HG03571 (cell line): ENCODE measurements around the gene GABRB1.

Source experiments
- ATAC-seq: cut with Tn5 transposase; IDR thresholded peaks from one replicate; pipeline ENCODE4 v1.9.1; 2021; ENCODE audit not compliant: unreplicated experiment

The GABRB1 gene

DNA sequence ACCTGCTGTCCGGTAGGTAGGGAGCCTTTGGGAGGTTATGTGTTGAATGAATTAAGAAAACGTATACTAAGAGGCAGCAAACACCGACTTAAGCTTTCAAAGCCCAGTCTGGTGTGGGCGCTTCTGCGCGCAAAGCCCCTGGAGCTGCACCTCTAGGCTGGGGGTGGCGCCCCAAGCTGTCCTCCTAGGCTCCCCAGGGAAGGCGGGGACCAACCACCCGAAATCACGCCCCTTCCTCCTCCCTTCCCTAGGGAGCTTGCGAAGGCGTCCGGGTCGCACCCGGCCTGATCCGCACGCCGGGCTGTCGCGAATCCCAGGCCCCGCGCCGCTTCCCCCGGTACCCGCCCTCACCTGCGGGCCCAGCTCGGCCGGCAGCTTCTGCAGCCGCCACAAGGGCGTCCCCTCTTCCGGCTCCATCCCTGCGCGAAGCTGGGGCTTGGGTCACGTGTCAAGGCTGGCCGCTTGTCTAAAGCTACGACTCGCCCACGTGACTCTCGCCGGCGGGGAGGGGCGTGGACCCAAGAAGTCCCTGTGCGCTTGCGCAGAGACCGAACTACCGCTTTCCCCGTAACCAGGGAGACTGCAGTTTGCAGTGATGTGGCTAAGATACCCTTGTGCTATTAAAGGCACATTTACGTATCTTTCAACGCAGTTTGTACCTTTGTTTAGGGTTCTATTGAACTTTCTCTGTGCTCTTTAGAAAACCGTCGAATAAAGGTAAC, 432.0 kb downstream of the GABRB1 start, which contains the start of gene COMMD8:
Gene COMMD8 (minus strand): TSS at position 468 of the 722 bp plus-strand sequence. CDS start 51 bp downstream, at position 417.
- ATAC-seq = peak; percentile 89

DNA sequence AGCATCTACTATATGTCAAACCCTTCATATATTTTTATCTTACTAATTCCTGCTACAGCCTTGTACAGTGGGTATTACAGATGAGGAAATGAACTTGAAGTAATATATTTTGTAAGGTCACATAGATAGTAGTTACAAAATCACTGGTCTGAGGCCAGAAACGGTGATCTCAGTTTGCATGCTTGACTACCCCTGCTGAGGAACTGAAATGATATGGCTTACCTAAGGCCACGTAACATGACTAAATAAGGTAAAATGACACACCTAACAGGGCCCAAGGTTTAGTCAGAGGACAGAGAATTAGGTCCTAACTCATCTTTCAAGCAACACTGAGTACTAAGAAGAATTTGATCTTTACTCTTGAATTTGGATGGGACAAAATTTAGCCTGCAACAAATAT, 433.6 kb downstream of the GABRB1 start:
- ATAC-seq = peak; percentile 27

DNA sequence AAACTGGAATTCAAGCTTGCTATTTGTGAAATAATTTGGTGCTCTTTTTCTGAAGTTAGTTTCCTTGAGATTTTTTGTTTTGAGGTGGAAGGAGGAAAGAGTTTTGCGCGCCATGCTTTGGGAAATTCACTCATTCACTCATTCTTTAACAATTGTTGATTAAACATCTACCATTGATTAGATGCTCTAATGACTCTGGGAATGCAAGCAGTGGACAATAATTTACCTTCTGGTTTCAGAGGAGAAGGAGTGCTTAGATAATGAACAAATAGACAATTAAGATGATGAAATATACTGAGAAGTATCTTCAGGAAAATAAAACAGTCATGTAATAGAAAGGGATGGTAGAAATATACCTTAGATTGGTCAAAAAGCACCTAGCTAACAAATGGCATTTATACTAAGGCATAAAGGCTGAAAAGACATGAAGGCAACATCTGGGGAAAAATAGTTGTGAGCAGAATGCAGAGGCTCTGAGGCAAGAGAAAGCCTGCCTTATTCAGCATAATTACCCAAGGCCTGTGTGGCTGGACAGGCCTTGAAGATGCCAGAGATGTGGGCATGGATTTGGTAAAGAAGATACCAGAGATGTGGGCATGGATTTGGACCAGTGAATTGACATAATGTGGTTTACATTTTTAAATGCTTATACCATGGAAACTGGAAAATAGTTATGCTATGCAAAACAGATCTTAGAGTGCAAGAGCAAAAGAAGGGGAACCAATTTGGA, 434.9 kb downstream of the GABRB1 start:
- ATAC-seq = no peak

DNA sequence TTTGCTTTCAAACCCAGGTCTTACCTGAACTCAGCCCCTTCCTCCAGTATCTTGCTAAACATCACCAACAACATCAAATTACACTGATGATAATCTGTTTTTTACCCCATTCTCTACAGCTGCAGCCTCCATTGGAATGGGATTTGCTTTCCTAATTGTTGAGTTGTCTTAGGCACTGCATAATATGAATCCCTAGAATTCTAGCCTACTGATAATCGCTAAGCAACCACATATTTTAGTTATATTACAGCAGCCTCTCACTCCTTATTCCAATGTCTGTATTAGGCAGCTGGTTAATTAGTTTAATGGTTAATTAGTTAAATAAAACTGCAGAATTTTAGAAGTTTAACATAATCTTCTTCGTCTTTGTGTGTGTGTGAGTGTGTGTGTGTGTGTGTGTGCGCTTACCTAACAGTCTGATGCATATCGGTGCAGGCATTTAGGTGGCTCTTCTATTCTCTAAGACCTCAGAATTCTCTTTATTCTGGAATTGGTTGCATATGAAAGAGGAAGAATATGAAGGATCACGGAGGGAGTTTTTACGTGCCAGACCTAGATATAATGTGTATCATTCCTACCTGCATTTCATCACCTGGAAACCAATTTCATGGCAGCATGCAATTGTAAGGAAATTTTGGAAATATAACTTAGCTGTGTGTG, 437.5 kb downstream of the GABRB1 start:
- ATAC-seq = no peak

DNA sequence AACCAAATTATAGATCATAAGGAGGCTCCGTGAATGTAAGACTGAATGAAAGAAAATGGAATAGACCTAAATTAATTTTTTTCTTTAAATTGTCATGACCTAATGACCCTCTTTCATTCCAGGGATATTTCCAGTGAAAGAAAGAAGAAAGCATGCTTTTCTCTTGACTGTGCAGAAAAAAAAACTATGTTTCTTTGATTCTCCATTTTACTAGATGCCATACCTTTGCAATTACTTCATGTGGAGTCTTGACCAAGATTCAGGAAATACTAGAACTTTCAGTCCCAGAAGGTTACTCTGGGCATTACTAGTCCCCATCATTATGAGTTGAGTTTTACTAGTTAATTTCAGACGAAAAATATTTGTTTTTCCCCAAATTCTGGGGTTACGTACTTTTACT, 438.6 kb downstream of the GABRB1 start:
- ATAC-seq = no peak

DNA sequence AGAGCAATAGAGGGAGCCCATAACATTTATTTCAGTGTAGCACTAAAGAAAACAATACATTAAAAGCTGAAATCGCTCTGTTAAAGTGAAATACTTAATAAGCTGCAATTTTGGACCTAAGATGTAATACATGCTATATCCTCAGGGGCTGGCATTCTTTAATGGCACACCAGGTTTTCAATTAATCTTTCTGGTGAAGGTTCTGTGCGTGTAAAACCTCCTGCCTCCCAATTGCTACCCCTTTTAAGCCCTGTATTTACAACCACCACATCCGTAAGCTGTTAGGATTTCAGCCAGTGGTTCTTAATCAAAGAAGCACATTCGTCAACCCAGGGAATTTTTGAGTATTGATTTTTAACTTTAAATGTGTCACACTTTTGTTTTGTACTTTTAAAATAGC, 439.7 kb downstream of the GABRB1 start:
- ATAC-seq = no peak

DNA sequence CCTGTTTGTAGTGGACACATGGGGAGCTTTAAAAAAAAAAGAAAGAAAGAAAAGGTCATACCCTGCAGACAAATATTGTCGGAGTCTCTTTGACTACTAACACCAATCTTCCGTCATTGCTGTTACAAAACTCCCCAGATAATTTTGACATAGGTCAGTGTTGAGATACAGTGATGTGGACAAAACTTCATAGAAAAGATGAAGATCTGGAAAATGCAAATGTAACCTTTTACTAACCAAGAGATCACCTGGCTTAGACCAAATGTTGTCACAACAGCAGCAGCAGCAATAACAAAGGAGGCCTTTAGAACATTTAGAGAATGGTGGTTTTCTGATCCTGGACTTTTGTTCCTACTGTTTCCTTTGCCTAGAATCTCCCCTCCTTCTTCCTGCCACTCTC, 440.2 kb downstream of the GABRB1 start:
- ATAC-seq = no peak

DNA sequence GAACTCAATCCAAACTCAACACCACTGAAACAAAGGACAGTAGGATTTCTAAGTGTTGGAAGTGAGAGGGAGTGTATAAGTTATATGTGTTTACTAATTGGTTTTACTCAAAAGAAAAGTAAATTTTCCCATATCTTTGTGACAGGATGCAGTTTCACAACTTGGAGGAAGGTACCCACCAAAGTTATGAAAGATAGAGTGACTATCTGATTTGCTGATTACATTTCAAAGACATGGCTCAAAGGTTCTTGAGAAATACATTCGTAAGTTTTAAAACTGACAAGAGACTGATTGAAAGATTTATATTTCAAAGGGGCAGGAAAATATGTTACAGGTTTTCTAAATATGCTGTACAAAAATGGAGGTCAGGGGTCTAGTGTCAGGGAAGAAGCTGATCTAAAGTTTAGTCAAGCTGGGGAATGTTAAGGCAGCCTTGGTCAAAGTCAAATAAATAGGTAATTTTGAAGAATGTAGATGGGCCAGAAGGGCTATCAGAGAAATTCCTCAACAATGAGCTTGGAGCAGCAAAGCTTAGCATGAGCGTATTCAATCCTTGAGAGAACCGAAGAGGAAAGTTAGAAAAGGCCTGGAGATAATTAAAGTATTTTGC, 441.9 kb downstream of the GABRB1 start:
- ATAC-seq = no peak

DNA sequence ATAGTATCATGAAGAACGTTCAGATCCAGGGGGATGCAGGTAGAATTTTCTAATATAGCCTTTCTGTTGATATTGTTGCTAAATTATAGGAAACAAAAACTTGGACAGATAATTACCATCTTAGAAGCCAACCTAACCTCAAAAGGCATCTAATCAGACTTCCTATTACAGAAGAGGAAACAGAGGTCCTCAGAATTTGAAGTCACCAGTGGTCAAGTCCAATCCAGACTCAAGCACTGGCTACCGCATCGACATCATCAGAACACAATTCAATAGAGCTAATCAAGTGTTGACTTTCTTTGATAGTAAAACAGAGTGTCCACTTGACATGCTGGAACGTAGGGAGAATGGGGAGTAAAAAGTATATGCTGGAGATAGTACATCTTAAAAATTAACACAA, 443.4 kb downstream of the GABRB1 start:
- no peak for ATAC-seq

DNA sequence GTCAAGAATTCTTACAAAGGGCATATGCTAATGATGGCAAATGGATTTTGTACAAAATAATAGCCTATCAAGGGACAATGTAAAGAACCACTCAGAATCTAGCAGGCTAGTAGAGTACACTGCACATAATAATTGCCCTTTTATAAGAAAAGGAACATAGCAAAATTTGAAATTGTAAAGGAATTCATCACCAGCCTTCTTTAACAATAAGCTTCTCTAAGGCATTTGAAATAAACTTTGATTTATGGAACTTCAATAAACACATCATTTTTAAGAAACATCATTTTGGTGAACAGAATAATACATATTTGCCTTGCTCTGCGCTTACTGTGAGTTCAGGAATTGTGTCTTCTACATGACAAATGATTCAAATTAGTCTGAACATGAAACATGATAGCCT, 444.0 kb downstream of the GABRB1 start:
- ATAC-seq = no peak
